ENCODE results near the gene DCANP1. TPM values are rescaled to one million over a fixed set of nuclear protein-coding genes. Genes with fewer than 3 reads are reported as not detected.

The DCANP1 gene
- total and polyA plus RNA-seq, 9 of the 15 experiments (the other 6 are each of a cell fraction or from before 2014, with no cell fraction given), result not detected

GRCh38 chr5:135452321-135453030, 5.3 kb upstream of the DCANP1 start, which contains the start of gene TIFAB (continued):
- TF ChIP-seq CTCFL (IDR thresholded peaks at IDR 0.05; ENCODE audit: borderline replicate concordance, insufficient read depth, low read depth, low read length, poor library complexity, severe bottlenecking), result no peak
- TF ChIP-seq EWSR1 (IDR thresholded peaks at IDR 0.05; ENCODE audit: borderline replicate concordance, low read depth, partially characterized antibody), result no peak
- no peak for TF ChIP-seq ZNF311 (CRISPR knock-in tag; IDR thresholded peaks at IDR 0.05)
- no peak for TF ChIP-seq TRIM24 (IDR thresholded peaks at IDR 0.05)
- no peak for TF ChIP-seq ELK1 (CRISPR knock-in tag; IDR thresholded peaks at IDR 0.05)
- no peak for TF ChIP-seq PHF21A (IDR thresholded peaks at IDR 0.05; ENCODE audit: borderline replicate concordance, low read depth)
